HTR-8/SVneo (cell line): ENCODE measurements around the gene CHST13.

Source experiments
- DNase-seq: peaks from one replicate; pipeline ENCODE4 v3.0.0; 2011; ENCODE audit warnings: low spot score, mixed read lengths; ENCODE audit not compliant: insufficient read length
- FAIRE-seq: peaks from 2 replicates; lab custom pipeline; 2011; peaks lifted over from hg19 to GRCh38; lab: Jason Lieb, UNC

The CHST13 gene

GRCh38 chr3:126507886-126508285 is 16.1 kb upstream of the CHST13 start:
- DNase-seq (no peak), FAIRE-seq (no peak)

- FAIRE-seq (no peak), DNase-seq (no peak)
Measured at GRCh38 chr3:126508564-126508964, 15.4 kb upstream of the CHST13 start.

GRCh38 chr3:126509597-126510307 is 14.2 kb upstream of the CHST13 start:
- DNase-seq: no peak
- FAIRE-seq: no peak

- no peak for FAIRE-seq
- DNase-seq: no peak
Measured at GRCh38 chr3:126510308-126510910, 13.5 kb upstream of the CHST13 start.

- DNase-seq (no peak), FAIRE-seq (no peak)
Measured at GRCh38 chr3:126511291-126511690, 12.7 kb upstream of the CHST13 start.

GRCh38 chr3:126512026-126512425 is 11.9 kb upstream of the CHST13 start:
- DNase-seq (no peak), FAIRE-seq (no peak)

GRCh38 chr3:126512916-126513650 is 10.9 kb upstream of the CHST13 start:
- DNase-seq (no peak), FAIRE-seq (no peak)

GRCh38 chr3:126514161-126514560 is 9.8 kb upstream of the CHST13 start:
- DNase-seq (no peak), FAIRE-seq (no peak)

GRCh38 chr3:126515066-126515706 is 8.8 kb upstream of the CHST13 start:
- no peak for DNase-seq
- no peak for FAIRE-seq

- no peak for DNase-seq
- FAIRE-seq: peak; percentile 38
Measured at GRCh38 chr3:126516152-126516935, 7.6 kb upstream of the CHST13 start.

- FAIRE-seq (no peak), DNase-seq (no peak)
Measured at GRCh38 chr3:126516936-126517290, 7.0 kb upstream of the CHST13 start.

GRCh38 chr3:126517291-126517951 is 6.5 kb upstream of the CHST13 start, which contains the start of gene UROC1:
TSS of gene UROC1 (minus strand) at chr3:126517773. CDS start at chr3:126517719, 54 bp downstream.
- DNase-seq (no peak), FAIRE-seq (no peak)

GRCh38 chr3:126517986-126518778 is 5.8 kb upstream of the CHST13 start:
- no peak for FAIRE-seq
- DNase-seq: no peak

- FAIRE-seq (no peak), DNase-seq (no peak)
Measured at GRCh38 chr3:126518779-126519177, 5.2 kb upstream of the CHST13 start.

GRCh38 chr3:126519506-126520455 is 4.2 kb upstream of the CHST13 start:
- DNase-seq (no peak), FAIRE-seq (no peak)

- no peak for FAIRE-seq
Measured at GRCh38 chr3:126521122-126521891, 2.6 kb upstream of the CHST13 start.

GRCh38 chr3:126522363-126522788 is 1.6 kb upstream of the CHST13 start:
- FAIRE-seq (peak; percentile 82), DNase-seq (peak; percentile 76)

More at GRCh38 chr3:126521122-126521891, 2.6 kb upstream of the CHST13 start:
- DNase-seq: no peak
